NCI-H524 (cell line): ENCODE results near the gene ARHGAP24.
A peak's percentile ranks its signal among the peaks of the same experiment; 100 is the strongest.

Source experiments
- DNase-seq, 2 experiments: peaks; one replicate each; lab custom pipeline; 2025; lab: John Stamatoyannopoulos, UW

Gene ARHGAP24

GRCh38 chr4:85580489-85580888 is 105.5 kb downstream of the ARHGAP24 start:
- DNase-seq = no peak

- DNase-seq = no peak
Measured at GRCh38 chr4:85587952-85588351, 113.0 kb downstream of the ARHGAP24 start.

GRCh38 chr4:85591406-85592098 is 116.6 kb downstream of the ARHGAP24 start:
- DNase-seq = no peak

GRCh38 chr4:85595098-85595775 is 120.3 kb downstream of the ARHGAP24 start:
- no peak for DNase-seq

GRCh38 chr4:85595796-85596559 is 121.0 kb downstream of the ARHGAP24 start:
- no peak for DNase-seq

- no peak for DNase-seq
Measured at GRCh38 chr4:85598936-85599335, 124.0 kb downstream of the ARHGAP24 start.

GRCh38 chr4:85600501-85600900 is 125.6 kb downstream of the ARHGAP24 start:
- DNase-seq = no peak

- DNase-seq = no peak
Measured at GRCh38 chr4:85603437-85604336, 128.7 kb downstream of the ARHGAP24 start.

GRCh38 chr4:85606505-85606904 is 131.6 kb downstream of the ARHGAP24 start:
- DNase-seq = no peak

- DNase-seq = no peak
Measured at GRCh38 chr4:85607624-85608023, 132.7 kb downstream of the ARHGAP24 start.

GRCh38 chr4:85610450-85610849 is 135.5 kb downstream of the ARHGAP24 start:
- DNase-seq = no peak

- DNase-seq = no peak
Measured at GRCh38 chr4:85611661-85612060, 136.7 kb downstream of the ARHGAP24 start.

GRCh38 chr4:85613901-85614300 is 139.0 kb downstream of the ARHGAP24 start:
- no peak for DNase-seq

GRCh38 chr4:85615952-85616351 is 141.0 kb downstream of the ARHGAP24 start:
- no peak for DNase-seq

GRCh38 chr4:85617202-85617601 is 142.3 kb downstream of the ARHGAP24 start:
- DNase-seq = no peak

- no peak for DNase-seq
Measured at GRCh38 chr4:85632981-85633380, 158.0 kb downstream of the ARHGAP24 start.

- DNase-seq = no peak
Measured at GRCh38 chr4:85637778-85638177, 162.8 kb downstream of the ARHGAP24 start.

- DNase-seq = no peak
Measured at GRCh38 chr4:85639946-85640345, 165.0 kb downstream of the ARHGAP24 start.

- no peak for DNase-seq
Measured at GRCh38 chr4:85642356-85643100, 167.6 kb downstream of the ARHGAP24 start.

- DNase-seq = peak in 1 of 2 experiments; percentile 26
Measured at GRCh38 chr4:85644061-85644460, 169.1 kb downstream of the ARHGAP24 start.

- no peak for DNase-seq
Measured at GRCh38 chr4:85650908-85651307, 176.0 kb downstream of the ARHGAP24 start.
